GM12801 (cell line): ENCODE measurements around the gene LINGO1.

ENCODE experiments used
- TF ChIP-seq, protein P1 (sequence below): IDR thresholded peaks from one replicate; pipeline ENCODE4 v1.5.1; 2011; ENCODE audit warnings: control low read depth; ENCODE audit not compliant: insufficient read length; ENCODE audit errors: extremely low read depth

Gene LINGO1

GRCh38 chr15:77598644-77599043, 34.1 kb downstream of the LINGO1 start:
- TF ChIP-seq, protein P1, sequence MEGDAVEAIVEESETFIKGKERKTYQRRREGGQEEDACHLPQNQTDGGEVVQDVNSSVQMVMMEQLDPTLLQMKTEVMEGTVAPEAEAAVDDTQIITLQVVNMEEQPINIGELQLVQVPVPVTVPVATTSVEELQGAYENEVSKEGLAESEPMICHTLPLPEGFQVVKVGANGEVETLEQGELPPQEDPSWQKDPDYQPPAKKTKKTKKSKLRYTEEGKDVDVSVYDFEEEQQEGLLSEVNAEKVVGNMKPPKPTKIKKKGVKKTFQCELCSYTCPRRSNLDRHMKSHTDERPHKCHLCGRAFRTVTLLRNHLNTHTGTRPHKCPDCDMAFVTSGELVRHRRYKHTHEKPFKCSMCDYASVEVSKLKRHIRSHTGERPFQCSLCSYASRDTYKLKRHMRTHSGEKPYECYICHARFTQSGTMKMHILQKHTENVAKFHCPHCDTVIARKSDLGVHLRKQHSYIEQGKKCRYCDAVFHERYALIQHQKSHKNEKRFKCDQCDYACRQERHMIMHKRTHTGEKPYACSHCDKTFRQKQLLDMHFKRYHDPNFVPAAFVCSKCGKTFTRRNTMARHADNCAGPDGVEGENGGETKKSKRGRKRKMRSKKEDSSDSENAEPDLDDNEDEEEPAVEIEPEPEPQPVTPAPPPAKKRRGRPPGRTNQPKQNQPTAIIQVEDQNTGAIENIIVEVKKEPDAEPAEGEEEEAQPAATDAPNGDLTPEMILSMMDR = no peak

- TF ChIP-seq, protein P1 = no peak
Measured at GRCh38 chr15:77597804-77598453, 34.8 kb downstream of the LINGO1 start.

GRCh38 chr15:77596821-77597803, 35.6 kb downstream of the LINGO1 start:
- TF ChIP-seq, protein P1 = no peak

GRCh38 chr15:77595231-77595630, 37.5 kb downstream of the LINGO1 start:
- TF ChIP-seq, protein P1 = no peak

- TF ChIP-seq, protein P1 = no peak
Measured at GRCh38 chr15:77592758-77593157, 40.0 kb downstream of the LINGO1 start.

DNA sequence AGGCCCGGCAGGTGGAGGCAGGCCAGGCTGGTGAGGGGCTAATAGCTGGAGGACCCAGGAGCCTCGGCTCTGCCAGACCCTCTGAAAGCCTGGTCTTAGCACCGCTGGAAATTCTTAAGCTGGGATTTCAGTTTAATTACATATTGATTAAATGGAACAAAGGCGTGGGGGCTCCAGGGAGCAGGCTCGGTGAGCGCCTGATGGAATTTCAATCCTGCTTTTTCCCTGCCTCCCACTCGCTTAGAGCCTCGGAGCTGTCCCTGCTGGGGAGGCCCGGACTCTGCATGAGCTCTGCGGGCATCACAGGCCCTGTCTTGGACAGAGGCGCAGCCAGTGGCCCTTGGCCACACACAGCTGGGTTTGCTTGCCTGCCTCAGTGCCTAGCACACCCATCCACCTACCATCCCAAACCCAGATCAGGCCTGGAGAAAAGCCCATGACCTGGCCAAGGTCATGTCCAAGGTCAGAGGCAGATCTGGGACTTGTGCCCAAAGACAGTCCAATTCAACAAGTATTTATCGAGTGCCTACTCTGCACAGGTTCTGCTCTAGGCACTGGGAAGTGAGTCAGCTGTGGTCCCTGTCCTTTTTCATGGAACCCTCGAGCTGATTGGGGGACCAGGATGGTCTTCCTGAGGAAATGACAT, 40.6 kb downstream of the LINGO1 start:
- TF ChIP-seq, protein P1 = no peak

GRCh38 chr15:77589839-77590238, 42.9 kb downstream of the LINGO1 start:
- TF ChIP-seq, protein P1 = no peak
